VCaP (cell line): ENCODE measurements around the gene KIF2C.

Experiments used
- H3K27ac ChIP-seq: fragments of 450-650 bp; 2 replicates; pipeline ENCODE4 v1.5.1; 2017
- CTCF ChIP-seq: fragments of 450-650 bp; conservative IDR thresholded peaks from 2 replicates; pipeline ENCODE4 v1.5.1; 2017; ENCODE audit warnings: mild to moderate bottlenecking, moderate library complexity

KIF2C gene

GRCh38 chr1:44739307-44740178 is at the start of gene KIF2C:
TSS of gene KIF2C (plus strand) at chr1:44739837. CDS start at chr1:44739933, 96 bp downstream.
- peak within 1 kb of the TSS; percentile 69 for H3K27ac ChIP-seq
- no peak for TF ChIP-seq CTCF

GRCh38 chr1:44693159-44693558 is 46.5 kb upstream of the KIF2C start:
- no peak for TF ChIP-seq CTCF
- no peak overlapping the region for H3K27ac ChIP-seq

- no peak for TF ChIP-seq CTCF
- H3K27ac ChIP-seq = no peak overlapping the region
Measured at GRCh38 chr1:44693900-44694299, 45.7 kb upstream of the KIF2C start.

- TF ChIP-seq CTCF = no peak
- no peak overlapping the region for H3K27ac ChIP-seq
Measured at GRCh38 chr1:44694863-44695478, 44.7 kb upstream of the KIF2C start.

- no peak overlapping the region for H3K27ac ChIP-seq
- TF ChIP-seq CTCF = no peak
Measured at GRCh38 chr1:44695671-44696070, 44.0 kb upstream of the KIF2C start.

GRCh38 chr1:44696101-44696500 is 43.5 kb upstream of the KIF2C start:
- no peak for TF ChIP-seq CTCF
- H3K27ac ChIP-seq = no peak overlapping the region

GRCh38 chr1:44696789-44697345 is 42.8 kb upstream of the KIF2C start:
- TF ChIP-seq CTCF = no peak
- no peak overlapping the region for H3K27ac ChIP-seq
